Calu3 (cell line): ENCODE data around the gene SKAP1. TPM values are rescaled to one million over a fixed set of nuclear protein-coding genes. Genes with fewer than 3 reads are reported as not detected.
"Not testable (repeated sequence)": the region's sequence is repeated elsewhere in the genome, so short reads cannot be mapped to it uniquely, and the experiment has no call there.

Experiments
- BruUV-seq: library from RNA; stranded (reverse); fragments of 400-500 nt; replicated peaks from 2 replicates; lab custom pipeline; 2021; lab: Mats Ljungman, UMichigan
- CTCF ChIA-PET: fragments of 300-600 bp; sonication (Branson Sonifier 250); formaldehyde crosslinking; loops from one replicate; lab custom pipeline; 2022; ENCODE audit warnings: antibody characterized with exemption; lab: Charles Lee
- DNase-seq: peaks from one replicate; pipeline ENCODE4 v3.0.0; 2022
- H3K27ac Mint-ChIP-seq: one replicate; pipeline ENCODE4 v1.8.0; 2022; ENCODE audit warnings: mixed read lengths; ENCODE audit not compliant: unreplicated experiment
- H3K27me3 Mint-ChIP-seq: one replicate; pipeline ENCODE4 v1.8.0; 2022; ENCODE audit warnings: mixed read lengths; ENCODE audit not compliant: unreplicated experiment
- H3K36me3 Mint-ChIP-seq: one replicate; pipeline ENCODE4 v1.8.0; 2022; ENCODE audit warnings: mild to moderate bottlenecking, moderate library complexity, mixed read lengths; ENCODE audit not compliant: insufficient read depth, unreplicated experiment
- H3K4me1 Mint-ChIP-seq: one replicate; pipeline ENCODE4 v1.8.0; 2022; ENCODE audit warnings: mild to moderate bottlenecking, low read depth, mixed read lengths; ENCODE audit not compliant: unreplicated experiment
- H3K4me3 Mint-ChIP-seq: one replicate; pipeline ENCODE4 v1.8.0; 2022; ENCODE audit warnings: mild to moderate bottlenecking, low read depth, moderate library complexity, mixed read lengths; ENCODE audit not compliant: unreplicated experiment
- H3K9me3 Mint-ChIP-seq: one replicate; pipeline ENCODE4 v1.8.0; 2022; ENCODE audit warnings: low read depth, mixed read lengths; ENCODE audit not compliant: unreplicated experiment
- intact Hi-C: fragments of 100-400 bp; cut with micrococcal nuclease; formaldehyde crosslinking; loops from one replicate; pipeline ENCODE4 v1.10.0; 2022; ENCODE audit not compliant: unreplicated experiment
- total RNA-seq: library from RNA; stranded (reverse); gene quantifications from 2 replicates; pipeline ENCODE4 v1.2.3, GENCODE V29; 2022
- TF ChIP-seq, protein P1 (sequence below): fragments of 200-600 bp; IDR thresholded peaks from one replicate; pipeline ENCODE4 v1.8.0; 2022; ENCODE audit warnings: antibody characterized with exemption; ENCODE audit not compliant: unreplicated experiment

SKAP1 gene
- total RNA-seq, 1 experiment from 2014 or later, result 4.4 TPM

DNA sequence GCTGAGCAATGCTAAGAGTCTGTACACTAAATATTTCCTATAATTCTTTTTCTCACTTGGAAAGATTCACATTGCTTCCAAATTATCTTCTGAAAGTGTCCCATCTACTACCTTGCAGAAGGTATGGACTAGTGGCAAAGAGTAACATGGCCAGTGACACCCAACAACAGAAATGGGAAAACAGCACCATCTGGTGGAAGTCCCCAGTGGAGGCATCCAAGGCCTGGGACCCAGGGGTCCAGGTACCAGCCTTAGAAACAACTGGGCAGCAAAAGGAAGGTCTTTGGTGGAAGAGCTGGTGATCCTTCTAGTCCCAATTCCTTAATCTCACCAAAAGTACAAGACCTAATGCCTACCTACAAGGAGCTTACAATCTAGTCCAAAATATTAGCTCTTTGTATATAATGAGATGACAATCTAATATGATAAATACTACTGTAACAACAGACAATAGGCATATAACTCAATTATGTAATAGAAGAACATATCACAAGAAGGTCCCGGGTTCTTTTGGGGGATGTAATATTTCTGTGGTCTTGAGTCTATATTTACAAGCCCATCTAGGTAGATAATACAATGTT lies 55.3 kb downstream of the SKAP1 start:
- CTCF ChIA-PET, result interaction anchor here (0.7 kb wide), 1 partner anchor 67 kb away, joined by 3 read pairs; no protein-coding TSS in a partner anchor
- Mint-ChIP-seq H3K36me3 (no peaks in the 10 kb centered on the region), H3K27me3 (no peaks in the 10 kb centered on the region), H3K9me3 (no peaks in the 10 kb centered on the region), H3K27ac (no peak overlapping the region), H3K4me3 (no peak overlapping the region), H3K4me1 (no peaks in the 10 kb centered on the region)
- no TSS peak for BruUV-seq
- DNase-seq, result peak; percentile 80
- intact Hi-C loops, result loop anchor here (1.0 to 2.0 kb wide), 3 partner anchors 109 to 160 kb away; no protein-coding TSS in a partner anchor
- TF ChIP-seq, protein P1, sequence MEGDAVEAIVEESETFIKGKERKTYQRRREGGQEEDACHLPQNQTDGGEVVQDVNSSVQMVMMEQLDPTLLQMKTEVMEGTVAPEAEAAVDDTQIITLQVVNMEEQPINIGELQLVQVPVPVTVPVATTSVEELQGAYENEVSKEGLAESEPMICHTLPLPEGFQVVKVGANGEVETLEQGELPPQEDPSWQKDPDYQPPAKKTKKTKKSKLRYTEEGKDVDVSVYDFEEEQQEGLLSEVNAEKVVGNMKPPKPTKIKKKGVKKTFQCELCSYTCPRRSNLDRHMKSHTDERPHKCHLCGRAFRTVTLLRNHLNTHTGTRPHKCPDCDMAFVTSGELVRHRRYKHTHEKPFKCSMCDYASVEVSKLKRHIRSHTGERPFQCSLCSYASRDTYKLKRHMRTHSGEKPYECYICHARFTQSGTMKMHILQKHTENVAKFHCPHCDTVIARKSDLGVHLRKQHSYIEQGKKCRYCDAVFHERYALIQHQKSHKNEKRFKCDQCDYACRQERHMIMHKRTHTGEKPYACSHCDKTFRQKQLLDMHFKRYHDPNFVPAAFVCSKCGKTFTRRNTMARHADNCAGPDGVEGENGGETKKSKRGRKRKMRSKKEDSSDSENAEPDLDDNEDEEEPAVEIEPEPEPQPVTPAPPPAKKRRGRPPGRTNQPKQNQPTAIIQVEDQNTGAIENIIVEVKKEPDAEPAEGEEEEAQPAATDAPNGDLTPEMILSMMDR, result peak; percentile 91

DNA sequence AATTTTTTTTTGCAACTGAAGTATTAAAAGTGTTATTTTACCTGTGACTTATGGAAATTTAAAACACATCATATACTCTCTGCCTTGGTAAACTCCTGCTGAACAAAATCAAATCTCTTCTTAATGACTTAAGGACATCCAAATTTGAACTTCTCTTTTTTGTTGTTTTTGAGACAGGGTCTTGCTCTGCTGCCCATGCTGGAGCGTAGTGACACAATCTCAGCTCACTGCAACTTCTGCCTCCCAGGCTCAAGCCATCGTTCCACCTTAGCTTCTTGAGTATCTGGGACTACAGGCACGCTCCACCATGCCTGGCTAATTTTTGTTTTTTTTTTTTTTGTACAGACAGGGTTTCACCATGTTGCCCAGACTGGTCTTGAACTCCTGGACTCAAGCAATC lies 56.1 kb downstream of the SKAP1 start:
- Mint-ChIP-seq H3K4me1 (no peaks in the 10 kb centered on the region), H3K27ac (no peak overlapping the region), H3K4me3 (no peak overlapping the region), H3K36me3 (no peaks in the 10 kb centered on the region), H3K27me3 (no peaks in the 10 kb centered on the region), H3K9me3 (no peaks in the 10 kb centered on the region)
- no TSS peak for BruUV-seq
- TF ChIP-seq, protein P1, result no peak
- CTCF ChIA-PET, result interaction anchor here (1.0 kb wide), 1 partner anchor 111 kb away, joined by 3 read pairs; no protein-coding TSS in a partner anchor
- no peak for DNase-seq
- intact Hi-C loops, result loop anchor here (1.0 to 2.0 kb wide), 3 partner anchors 109 to 159 kb away; no protein-coding TSS in a partner anchor

DNA sequence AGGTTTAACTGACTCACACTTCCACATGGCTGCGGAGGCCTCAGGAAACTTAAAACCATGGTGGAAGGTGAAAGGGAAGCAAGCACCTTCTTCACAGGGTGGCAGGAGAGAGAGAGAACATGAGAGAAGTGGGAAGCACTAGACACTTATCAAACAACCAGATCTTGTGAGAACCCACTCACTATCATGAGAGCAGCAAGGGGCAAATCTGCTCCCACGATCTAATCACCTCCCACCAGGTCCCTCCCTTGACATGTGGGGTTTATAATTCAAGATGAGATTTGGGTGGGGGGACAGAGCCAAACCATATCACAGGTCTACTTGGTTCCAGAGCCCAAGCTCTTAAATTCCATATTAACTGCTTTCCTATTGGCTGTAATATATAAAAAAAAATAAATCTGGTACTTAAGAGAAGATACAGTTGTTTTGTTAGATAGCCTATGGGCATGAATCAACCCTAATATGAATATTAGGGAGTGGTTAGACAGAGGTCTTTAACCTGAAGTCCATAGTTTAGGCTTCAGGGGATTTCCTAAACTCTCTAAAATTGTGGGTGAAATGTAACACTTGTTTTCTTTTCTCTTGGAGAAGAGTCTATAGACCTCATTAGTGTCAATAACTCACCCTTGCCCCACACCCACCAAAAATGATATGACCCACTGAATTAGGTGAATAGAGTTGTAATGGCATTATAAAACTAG lies 56.7 kb downstream of the SKAP1 start:
- no peaks in the 10 kb centered on the region for H3K9me3 Mint-ChIP-seq
- BruUV-seq, result no TSS peak
- no peaks in the 10 kb centered on the region for H3K27me3 Mint-ChIP-seq
- H3K4me1 Mint-ChIP-seq, result no peaks in the 10 kb centered on the region
- intact Hi-C loops, result no loop called here
- H3K4me3 Mint-ChIP-seq, result no peak overlapping the region
- CTCF ChIA-PET, result interaction anchor here (1.0 to 1.6 kb wide), 3 partner anchors 107 to 158 kb away, joined by 3 to 6 read pairs (median 3); no protein-coding TSS in a partner anchor
- TF ChIP-seq, protein P1, result no peak
- no peak overlapping the region for H3K27ac Mint-ChIP-seq
- no peaks in the 10 kb centered on the region for H3K36me3 Mint-ChIP-seq
- DNase-seq, result no peak

DNA sequence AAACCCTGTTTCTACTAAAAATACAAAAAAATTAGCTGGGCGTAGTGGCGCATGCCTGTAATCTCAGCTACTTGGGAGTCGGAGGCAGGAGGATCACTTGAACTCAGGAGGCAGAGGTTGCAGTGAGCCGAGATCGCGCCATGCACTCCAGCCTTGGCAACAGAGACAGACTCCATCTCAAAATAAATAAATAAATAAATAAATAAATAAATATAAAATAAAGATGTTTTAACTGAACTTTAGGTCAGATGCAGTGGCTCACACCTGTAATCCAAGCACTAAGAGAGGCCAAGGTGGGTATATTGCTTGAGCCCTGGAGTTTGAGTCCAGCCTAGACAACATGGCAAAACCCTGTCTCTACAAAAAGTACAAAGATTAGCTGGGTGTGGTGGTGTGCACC lies 61.0 kb downstream of the SKAP1 start:
- DNase-seq, result not testable (repeated sequence)
- CTCF ChIA-PET, result interaction anchor here (1.8 kb wide), 1 partner anchor 17 kb away, joined by 5 read pairs; no protein-coding TSS in a partner anchor

More for the DNA sequence above, 61.0 kb downstream of the SKAP1 start:
- intact Hi-C loops, BruUV-seq, H3K4me1 Mint-ChIP-seq, H3K4me3 Mint-ChIP-seq, H3K36me3 Mint-ChIP-seq, H3K27ac Mint-ChIP-seq, H3K27me3 Mint-ChIP-seq, H3K9me3 Mint-ChIP-seq: not testable (repeated sequence)
